ENCODE measurements around the gene INTS6L. TPM values are rescaled to one million over a fixed set of nuclear protein-coding genes. Genes with fewer than 3 reads are reported as not detected.

The INTS6L gene
- total RNA-seq, result 2.9 and 3.0 TPM in 2 replicates

GRCh38 chrX:135520553-135521404 is at the start of gene INTS6L:
INTS6L (plus strand) TSS chrX:135520660; CDS start chrX:135520993, 333 bp downstream.

Other genes with a start within 250 kb of the INTS6L start
- not detected in 2 replicates for gene ETDC, start 211.2 kb upstream of the INTS6L start, total RNA-seq
- 7.4 and 9.7 TPM in 2 replicates for gene ZNF75D, start 176.6 kb upstream of the INTS6L start, total RNA-seq
- 8.3 and 11.3 TPM in 2 replicates for gene ZNF449, start 175.9 kb upstream of the INTS6L start, total RNA-seq
- 0.49 and 0.50 TPM in 2 replicates for gene SMIM10L2A, start 98.7 kb upstream of the INTS6L start, total RNA-seq
- gene CT45A1, start 193.0 kb downstream of the INTS6L start, total RNA-seq, result not detected in 2 replicates
- gene CT45A3, start 247.5 kb downstream of the INTS6L start, total RNA-seq, result not detected in 2 replicates